Keratinocyte (primary cell): ENCODE data around the gene VRTN.

Experiments used
- CTCF ChIP-seq, 3 experiments: IDR thresholded peaks in 1 of 3; conservative IDR thresholded peaks in 1 of 3; optimal IDR thresholded peaks in 1 of 3; 2 replicates in 2 of 3; 3 replicates in 1 of 3; pipeline versions ENCODE3 to v1.5.1; 2011; ENCODE audit warnings: low read length in 3 of 3, mild to moderate bottlenecking in 3 of 3, moderate library complexity in 2 of 3, control low read depth in 1 of 3, inconsistent platforms in 1 of 3; ENCODE audit not compliant: insufficient read depth in 2 of 3; ENCODE audit errors: extremely low read depth in 1 of 3
- EZH2 ChIP-seq: IDR thresholded peaks from one replicate; pipeline ENCODE4 v1.6.1; 2012; ENCODE audit warnings: inconsistent platforms, mild to moderate bottlenecking, low read length, moderate library complexity

- TF ChIP-seq CTCF (optimal IDR thresholded peaks at IDR 0.05 in 1 of 3, IDR thresholded peaks at IDR 0.05 in 1 of 3, conservative IDR thresholded peaks at IDR 0.05 in 1 of 3; ENCODE audit: extremely low read depth in 1 of 3, insufficient read depth in 2 of 3, low read length in 3 of 3) (no peak), EZH2 (no peak)
These were observed at the start of gene VRTN for GRCh38 chr14:74348241-74348734.
